Measurements from ENCODE around the gene ADI1.

- TF ChIP-seq EZH2phosphoT487 (conservative IDR thresholded peaks at IDR 0.05; ENCODE audit: low read length) (no peak), CTCF (IDR thresholded peaks at IDR 0.05; ENCODE audit: insufficient read depth, low read length, poor library complexity, severe bottlenecking) (no peak)
These were observed 70.2 kb downstream of the ADI1 start for GRCh38 chr2:3449086-3449485.
